K562 (cell line): ENCODE data around the gene DNAI7. TPM values are rescaled to one million over a fixed set of nuclear protein-coding genes. Genes with fewer than 3 reads are reported as not detected.

ENCODE experiments used
- ATAC-seq: fragments of 200-7000 bp; cut with Tn5 transposase; 3 replicates; pipeline ENCODE4 v1.9.1; 2020; ENCODE audit warnings: moderate library complexity
- BruUV-seq: library from RNA; stranded (reverse); fragments of 400-500 nt; replicated peaks from 2 replicates; lab custom pipeline; 2021; lab: Mats Ljungman, UMichigan
- CTCF ChIA-PET: fragments of 300-600 bp; formaldehyde crosslinking; extraction: SDS; loops from one replicate; lab custom pipeline; 2021; ENCODE audit warnings: low intra/inter-chr PET ratio; lab: Yijun Ruan, JAX
- POLR2A ChIA-PET: fragments of 300-600, 350-650 bp; sonication (Branson Sonifier 250); formaldehyde crosslinking; extraction: SDS; loops from one replicate; lab custom pipeline; 2021; ENCODE audit warnings: antibody characterized with exemption, inconsistent platforms; lab: Yijun Ruan, JAX
- DNase-seq, 4 experiments: peaks; one replicate each; pipeline versions ENCODE4 v3.0.0 to v3.0.0-alpha.2; 2011 to 2018; ENCODE audit warnings: low spot score in 3 of 4, mixed read lengths in 3 of 4; ENCODE audit errors: extremely low read depth in 1 of 4
- FAIRE-seq: peaks from 2 replicates; lab custom pipeline; 2011; peaks lifted over from hg19 to GRCh38; lab: Jason Lieb, UNC
- H2AFZ ChIP-seq: 2 replicates; pipeline ENCODE4 v1.6.0; 2011; ENCODE audit warnings: low read depth, low read length, control low read depth, inconsistent platforms
- H3K27ac ChIP-seq: fragments of 200-600 bp; 3 replicates; pipeline ENCODE4 v1.8.0; 2011; ENCODE audit warnings: low read depth, mild to moderate bottlenecking, control low read depth, inconsistent platforms, low read length, moderate library complexity, mixed read lengths; ENCODE audit errors: extremely low read depth
- H3K27me3 ChIP-seq, 2 experiments: fragments of 300-600 bp in 1 of 2; 2 replicates in 1 of 2; 3 replicates in 1 of 2; pipeline versions ENCODE4 v1.6.0 to v1.8.0; 2011; ENCODE audit warnings: inconsistent platforms in 2 of 2, low read length in 2 of 2, mild to moderate bottlenecking in 1 of 2, mixed read lengths in 1 of 2, moderate library complexity in 1 of 2; ENCODE audit not compliant: control insufficient read depth in 2 of 2, insufficient read depth in 2 of 2
- H3K36me3 ChIP-seq: fragments of 300-600 bp; 3 replicates; pipeline ENCODE4 v1.8.0; 2011; ENCODE audit warnings: mild to moderate bottlenecking, low read length, inconsistent platforms; ENCODE audit not compliant: control insufficient read depth, insufficient read depth
- H3K4me1 ChIP-seq, 2 experiments: fragments of 200-600 bp in 1 of 2; replicated peaks in 1 of 2; 2 replicates in 1 of 2; 3 replicates in 1 of 2; pipeline versions ENCODE4 v1.5.1 to v1.8.0; 2011; ENCODE audit warnings: inconsistent platforms in 2 of 2, low read length in 2 of 2, mild to moderate bottlenecking in 1 of 2, mixed read lengths in 1 of 2, moderate library complexity in 1 of 2; ENCODE audit not compliant: control insufficient read depth in 2 of 2, insufficient read depth in 2 of 2
- H3K4me2 ChIP-seq: 2 replicates; pipeline ENCODE4 v1.6.1; 2011; ENCODE audit warnings: low read length, control low read depth, inconsistent platforms, mixed read lengths; ENCODE audit not compliant: insufficient read depth
- H3K4me3 ChIP-seq: fragments of 200-600 bp; sonication (generic), shearing (Covaris generic); 2 replicates; pipeline ENCODE4 v1.5.1; 2016; ENCODE audit warnings: control low read depth, inconsistent platforms
- H3K79me2 ChIP-seq: fragments of 200-600 bp; 3 replicates; pipeline ENCODE4 v1.8.0; 2011; ENCODE audit warnings: low read length, inconsistent platforms; ENCODE audit not compliant: control insufficient read depth, insufficient read depth
- H3K9ac ChIP-seq, 2 experiments: 2 replicates each; pipeline versions ENCODE4 v1.6.0 to v1.6.1; 2011; ENCODE audit warnings: low read depth in 2 of 2, low read length in 2 of 2, control low read depth in 1 of 2, inconsistent platforms in 1 of 2, mild to moderate bottlenecking in 1 of 2, mixed read lengths in 1 of 2; ENCODE audit not compliant: insufficient read depth in 1 of 2
- H3K9me1 ChIP-seq: one replicate; pipeline ENCODE4 v1.6.0; 2011; ENCODE audit warnings: inconsistent platforms, mild to moderate bottlenecking, low read length, moderate library complexity; ENCODE audit not compliant: control insufficient read depth, insufficient read depth
- H3K9me3 ChIP-seq: replicated peaks from 2 replicates; pipeline ENCODE4 v1.5.1; 2011; ENCODE audit warnings: low read depth, low read length, inconsistent platforms; ENCODE audit not compliant: control insufficient read depth, insufficient read depth
- H4K20me1 ChIP-seq: replicated peaks from 2 replicates; pipeline ENCODE4 v1.6.1; 2011; ENCODE audit warnings: low read length, inconsistent platforms, mixed read lengths; ENCODE audit not compliant: control insufficient read depth, insufficient read depth
- BRCA1 ChIP-seq, 2 experiments: fragments of 450-650 bp in 1 of 2; sonication (generic) in 1 of 2; formaldehyde crosslinking in 1 of 2; IDR thresholded peaks; 2 replicates each; pipeline versions ENCODE4 v1.5.0 to v1.6.1; 2017 to 2020; ENCODE audit warnings: mild to moderate bottlenecking in 1 of 2, missing genetic modification reagents in 1 of 2
- CREBBP ChIP-seq: IDR thresholded peaks from one replicate; pipeline ENCODE4 v1.6.1; 2012; ENCODE audit warnings: low read depth, mild to moderate bottlenecking, control low read depth, inconsistent platforms, low read length
- EZH2 ChIP-seq: IDR thresholded peaks from 2 replicates; pipeline ENCODE4 v1.6.1; 2012; ENCODE audit warnings: low read depth, mild to moderate bottlenecking, inconsistent platforms, low read length, borderline replicate concordance
- KHSRP ChIP-seq: fragments of 450-650 bp; IDR thresholded peaks from 2 replicates; pipeline ENCODE4 v1.6.1; 2017
- ZNF143 ChIP-seq: sonication (generic); formaldehyde crosslinking; IDR thresholded peaks from 2 replicates; pipeline ENCODE4 v1.9.0; 2022; ENCODE audit warnings: mild to moderate bottlenecking, missing genetic modification reagents
- WGBS: fragments of 100-300 bp; shearing (Covaris generic); methylation state at CpG from one replicate; pipeline ENCODE4 v1.1.6; 2016; ENCODE audit warnings: low coverage, mixed read lengths; ENCODE audit not compliant: insufficient coverage; ENCODE audit errors: missing lambda C conversion rate; 5-methylcytosine and 5-hydroxymethylcytosine counted together
- in situ Hi-C: fragments of 300-500 bp; cut with MboI; formaldehyde crosslinking; loops from 4 replicates; pipeline ENCODE4 v1.15.0; 2018; ENCODE audit warnings: inconsistent platforms, mixed read lengths
- intact Hi-C: fragments of 100-400 bp; cut with micrococcal nuclease; formaldehyde crosslinking; loops from 2 replicates; pipeline ENCODE4 v1.14.2; 2022
- polyA plus RNA-seq, 8 experiments: library from polyadenylated mRNA; depleted of rRNA in 4 of 8; stranded (reverse) in 5 of 8; unstranded in 3 of 8; fragments of >200 nt; fragmentation: Nextera tagmentation in 2 of 8; fragmentation: Illumina TruSeq in 1 of 8; extraction: Ambion mirVana in 2 of 8; extraction: Trizol in 1 of 8; gene quantifications; 2 replicates each; pipeline versions ENCODE4 v1.2.1 to v1.2.3, GENCODE V29; 2011 to 2014; ENCODE audit warnings: inconsistent platforms in 1 of 8, missing spikeins in 1 of 8
- total RNA-seq, 7 experiments: library from RNA; depleted of rRNA in 6 of 7; stranded (reverse); fragments of >200 nt in 6 of 7; fragmentation: Illumina TruSeq in 2 of 7; extraction: Trizol in 2 of 7; gene quantifications; 2 replicates each; pipeline versions ENCODE4 v1.2.1 to v1.2.3, GENCODE V29; 2011 to 2021; ENCODE audit warnings: low replicate concordance in 1 of 7
- TF ChIP-seq, protein P1 (sequence below), 2 experiments: fragments of 450-650 bp; conservative IDR thresholded peaks; 2 replicates each; pipeline ENCODE4 v1.6.1; 2017; ENCODE audit warnings: mild to moderate bottlenecking in 2 of 2, moderate library complexity in 2 of 2
- TF ChIP-seq, protein P2 (sequence below): fragments of 450-650 bp; IDR thresholded peaks from 2 replicates; pipeline ENCODE4 v1.6.1; 2014; ENCODE audit warnings: low read depth, mild to moderate bottlenecking, moderate library complexity, borderline replicate concordance
- TF ChIP-seq, protein P3 (sequence below): fragments of 450-650 bp; formaldehyde crosslinking; IDR thresholded peaks from 2 replicates; pipeline ENCODE4 v1.4.0; 2020; ENCODE audit warnings: mild to moderate bottlenecking, moderate library complexity
- TF ChIP-seq, protein P4 (sequence below): fragments of 250-450 bp; sonication (Bioruptor Pico); IDR thresholded peaks from 2 replicates; pipeline ENCODE4 v1.8.0; 2021; ENCODE audit warnings: mild to moderate bottlenecking, moderate library complexity

Gene DNAI7
- total and polyA plus RNA-seq, 9 of the 15 experiments (the other 6 are each of a cell fraction or from before 2014, with no cell fraction given) = 0.06 to 0.76 (median 0.17) TPM; not detected in 1

DNA sequence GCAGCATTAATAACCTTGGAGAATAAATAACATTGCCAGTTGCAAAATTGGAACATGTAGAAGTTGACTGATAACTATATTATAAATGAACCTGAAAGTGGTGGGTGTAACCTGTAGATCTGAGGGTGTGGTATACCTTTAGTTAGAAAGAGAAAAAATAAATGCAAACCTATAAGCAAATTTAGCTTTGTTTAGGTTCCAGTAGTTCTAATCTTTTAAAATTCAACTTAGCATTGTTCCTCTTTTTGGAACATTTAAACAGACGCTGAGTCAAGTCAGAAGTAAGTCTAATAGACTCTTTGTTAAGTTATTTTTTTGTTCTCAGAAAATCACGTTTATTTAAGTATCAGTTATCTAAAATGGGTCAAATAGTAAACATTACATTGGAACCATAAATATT, 120.0 kb downstream of the DNAI7 start (continued):
- TF ChIP-seq KHSRP = no peak
- TF ChIP-seq, protein P1, sequence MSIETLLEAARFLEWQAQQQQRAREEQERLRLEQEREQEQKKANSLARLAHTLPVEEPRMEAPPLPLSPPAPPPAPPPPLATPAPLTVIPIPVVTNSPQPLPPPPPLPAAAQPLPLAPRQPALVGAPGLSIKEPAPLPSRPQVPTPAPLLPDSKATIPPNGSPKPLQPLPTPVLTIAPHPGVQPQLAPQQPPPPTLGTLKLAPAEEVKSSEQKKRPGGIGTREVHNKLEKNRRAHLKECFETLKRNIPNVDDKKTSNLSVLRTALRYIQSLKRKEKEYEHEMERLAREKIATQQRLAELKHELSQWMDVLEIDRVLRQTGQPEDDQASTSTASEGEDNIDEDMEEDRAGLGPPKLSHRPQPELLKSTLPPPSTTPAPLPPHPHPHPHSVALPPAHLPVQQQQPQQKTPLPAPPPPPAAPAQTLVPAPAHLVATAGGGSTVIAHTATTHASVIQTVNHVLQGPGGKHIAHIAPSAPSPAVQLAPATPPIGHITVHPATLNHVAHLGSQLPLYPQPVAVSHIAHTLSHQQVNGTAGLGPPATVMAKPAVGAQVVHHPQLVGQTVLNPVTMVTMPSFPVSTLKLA (conservative IDR thresholded peaks at IDR 0.05) = no peak

DNA sequence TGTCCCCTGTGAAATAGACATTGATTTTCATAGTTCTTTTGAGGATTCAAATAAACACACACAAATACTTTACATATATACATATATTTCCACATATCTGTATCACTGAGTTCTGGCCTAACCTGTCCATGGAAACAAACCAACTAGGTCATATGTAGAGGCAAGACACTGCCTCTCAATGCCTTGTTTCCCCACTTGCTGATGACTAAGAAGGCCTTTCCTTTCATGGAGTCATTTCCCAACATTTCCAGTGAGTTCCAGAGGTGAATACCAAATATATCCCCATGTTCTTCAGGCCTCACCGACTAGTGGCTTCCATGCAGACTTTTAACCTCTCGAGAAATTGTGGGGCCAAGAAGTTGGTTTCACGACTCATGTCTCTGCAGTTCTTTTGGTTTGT, 120.8 kb downstream of the DNAI7 start:
- no peak for TF ChIP-seq BRCA1 (IDR thresholded peaks at IDR 0.05)
- no peak for TF ChIP-seq BRCA1 (CRISPR knock-in tag; IDR thresholded peaks at IDR 0.05)
- TF ChIP-seq, protein P2, sequence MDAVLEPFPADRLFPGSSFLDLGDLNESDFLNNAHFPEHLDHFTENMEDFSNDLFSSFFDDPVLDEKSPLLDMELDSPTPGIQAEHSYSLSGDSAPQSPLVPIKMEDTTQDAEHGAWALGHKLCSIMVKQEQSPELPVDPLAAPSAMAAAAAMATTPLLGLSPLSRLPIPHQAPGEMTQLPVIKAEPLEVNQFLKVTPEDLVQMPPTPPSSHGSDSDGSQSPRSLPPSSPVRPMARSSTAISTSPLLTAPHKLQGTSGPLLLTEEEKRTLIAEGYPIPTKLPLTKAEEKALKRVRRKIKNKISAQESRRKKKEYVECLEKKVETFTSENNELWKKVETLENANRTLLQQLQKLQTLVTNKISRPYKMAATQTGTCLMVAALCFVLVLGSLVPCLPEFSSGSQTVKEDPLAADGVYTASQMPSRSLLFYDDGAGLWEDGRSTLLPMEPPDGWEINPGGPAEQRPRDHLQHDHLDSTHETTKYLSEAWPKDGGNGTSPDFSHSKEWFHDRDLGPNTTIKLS = no peak
- TF ChIP-seq, protein P3, sequence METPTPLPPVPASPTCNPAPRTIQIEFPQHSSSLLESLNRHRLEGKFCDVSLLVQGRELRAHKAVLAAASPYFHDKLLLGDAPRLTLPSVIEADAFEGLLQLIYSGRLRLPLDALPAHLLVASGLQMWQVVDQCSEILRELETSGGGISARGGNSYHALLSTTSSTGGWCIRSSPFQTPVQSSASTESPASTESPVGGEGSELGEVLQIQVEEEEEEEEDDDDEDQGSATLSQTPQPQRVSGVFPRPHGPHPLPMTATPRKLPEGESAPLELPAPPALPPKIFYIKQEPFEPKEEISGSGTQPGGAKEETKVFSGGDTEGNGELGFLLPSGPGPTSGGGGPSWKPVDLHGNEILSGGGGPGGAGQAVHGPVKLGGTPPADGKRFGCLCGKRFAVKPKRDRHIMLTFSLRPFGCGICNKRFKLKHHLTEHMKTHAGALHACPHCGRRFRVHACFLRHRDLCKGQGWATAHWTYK = no peak
- no peak for TF ChIP-seq CREBBP
- no peak for TF ChIP-seq EZH2
- TF ChIP-seq, protein P4, sequence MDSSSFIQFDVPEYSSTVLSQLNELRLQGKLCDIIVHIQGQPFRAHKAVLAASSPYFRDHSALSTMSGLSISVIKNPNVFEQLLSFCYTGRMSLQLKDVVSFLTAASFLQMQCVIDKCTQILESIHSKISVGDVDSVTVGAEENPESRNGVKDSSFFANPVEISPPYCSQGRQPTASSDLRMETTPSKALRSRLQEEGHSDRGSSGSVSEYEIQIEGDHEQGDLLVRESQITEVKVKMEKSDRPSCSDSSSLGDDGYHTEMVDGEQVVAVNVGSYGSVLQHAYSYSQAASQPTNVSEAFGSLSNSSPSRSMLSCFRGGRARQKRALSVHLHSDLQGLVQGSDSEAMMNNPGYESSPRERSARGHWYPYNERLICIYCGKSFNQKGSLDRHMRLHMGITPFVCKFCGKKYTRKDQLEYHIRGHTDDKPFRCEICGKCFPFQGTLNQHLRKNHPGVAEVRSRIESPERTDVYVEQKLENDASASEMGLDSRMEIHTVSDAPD = no peak
- no peak for TF ChIP-seq ZNF143 (CRISPR knock-in tag)
- TF ChIP-seq, all 486 proteins: peak for 0
- 0% methylated on average over 3 of the region's 3 CpGs for WGBS
- intact Hi-C loops (no loop called here), in situ Hi-C loops (no loop called here)
- Histone ChIP-seq H4K20me1 (no peaks in the 10 kb centered on the region), H3K4me3 (no peak overlapping the region), H3K9ac (no peak overlapping the region), H3K27ac (no peak overlapping the region), H3K27me3 (no peaks in the 10 kb centered on the region), H3K9me3 (no peaks in the 10 kb centered on the region), H3K79me2 (no peaks in the 10 kb centered on the region), H3K36me3 (no peaks in the 10 kb centered on the region), H3K9me1 (no peaks in the 10 kb centered on the region), H3K4me1 (no peaks in the 10 kb centered on the region), H3K4me2 (no peak overlapping the region), H2AFZ (no peak overlapping the region)
- no TSS peak for BruUV-seq
- FAIRE-seq (no peak), ATAC-seq (no peak), DNase-seq (no peak)
- ChIA-PET POLR2A (no interaction called here), CTCF (no interaction called here)
